Osteoblast (primary cell): ENCODE measurements around the gene USP54. TPM values are rescaled to one million over a fixed set of nuclear protein-coding genes. Genes with fewer than 3 reads are reported as not detected.

ENCODE experiments used
- DNase-seq: peaks from one replicate; pipeline ENCODE4 v3.0.0; 2011; ENCODE audit warnings: low spot score, mixed read lengths; ENCODE audit not compliant: insufficient read length; ENCODE audit errors: missing footprints
- H2AFZ ChIP-seq: 2 replicates; pipeline ENCODE4 v1.6.0; 2011; ENCODE audit warnings: mild to moderate bottlenecking, low read length
- H3K27ac ChIP-seq: 2 replicates; pipeline ENCODE4 v1.5.1; 2011; ENCODE audit warnings: mild to moderate bottlenecking, low read depth, low read length, moderate library complexity
- H3K27me3 ChIP-seq: 2 replicates; pipeline ENCODE4 v1.6.0; 2012; ENCODE audit warnings: mild to moderate bottlenecking, control low read depth, inconsistent platforms, low read length, moderate library complexity; ENCODE audit not compliant: insufficient read depth
- H3K36me3 ChIP-seq: 2 replicates; pipeline ENCODE4 v1.5.1; 2011; ENCODE audit warnings: mild to moderate bottlenecking, low read length, control low read depth, moderate library complexity; ENCODE audit not compliant: insufficient read depth
- H3K4me1 ChIP-seq: 2 replicates; pipeline ENCODE4 v1.5.1; 2011; ENCODE audit warnings: mild to moderate bottlenecking, low read length, control low read depth, moderate library complexity; ENCODE audit not compliant: insufficient read depth
- H3K4me2 ChIP-seq: 2 replicates; pipeline ENCODE4 v1.6.0; 2011; ENCODE audit warnings: mild to moderate bottlenecking, low read length; ENCODE audit not compliant: insufficient read depth
- H3K4me3 ChIP-seq: fragments of 200-600 bp; sonication (generic); 3 replicates; pipeline ENCODE4 v1.5.1; 2012; ENCODE audit warnings: mild to moderate bottlenecking, low read length, inconsistent platforms; ENCODE audit not compliant: insufficient read depth
- H3K79me2 ChIP-seq: 2 replicates; pipeline ENCODE4 v1.6.0; 2012; ENCODE audit warnings: mild to moderate bottlenecking, low read length, control low read depth, inconsistent platforms; ENCODE audit not compliant: insufficient read depth
- H3K9me3 ChIP-seq: 2 replicates; pipeline ENCODE4 v1.5.1; 2011; ENCODE audit warnings: low read depth, low read length, control low read depth
- H4K20me1 ChIP-seq: 2 replicates; pipeline ENCODE4 v1.6.0; 2012; ENCODE audit warnings: mild to moderate bottlenecking, low read length, control low read depth; ENCODE audit not compliant: insufficient read depth
- CTCF ChIP-seq: IDR thresholded peaks from 2 replicates; pipeline ENCODE4 v1.5.1; 2011; ENCODE audit warnings: mild to moderate bottlenecking, low read depth, low read length, moderate library complexity; ENCODE audit errors: extremely low read depth
- total RNA-seq: library from RNA; depleted of rRNA; stranded (reverse); fragments of >200 nt; gene quantifications from 2 replicates; pipeline ENCODE4 v1.2.3, GENCODE V29; 2012

The USP54 gene
- total RNA-seq, 1 donor = 25.0 TPM

GRCh38 chr10:73593110-73593509, 2.0 kb upstream of the USP54 start:
- Histone ChIP-seq H3K9me3 (no peaks in the 10 kb centered on the region), H3K4me3 (no peak overlapping the region), H3K79me2 (no peaks in the 10 kb centered on the region), H3K27ac (no peak overlapping the region), H3K27me3 (no peaks in the 10 kb centered on the region), H3K4me2 (no peak overlapping the region), H4K20me1 (no peaks in the 10 kb centered on the region), H3K4me1 (peaks cover 23% of the 10 kb centered on the region), H3K36me3 (no peaks in the 10 kb centered on the region), H2AFZ (no peak overlapping the region)
- no peak for TF ChIP-seq CTCF
- no peak for DNase-seq

GRCh38 chr10:73591935-73592699, 975 bp upstream of the USP54 start:
- Histone ChIP-seq H3K27ac (peak overlapping the region; percentile 59), H3K36me3 (no peaks in the 10 kb centered on the region), H2AFZ (peak overlapping the region; percentile 69), H3K4me3 (peak overlapping the region; percentile 48), H3K9me3 (no peaks in the 10 kb centered on the region), H4K20me1 (no peaks in the 10 kb centered on the region), H3K27me3 (no peaks in the 10 kb centered on the region), H3K4me2 (peak overlapping the region; percentile 61), H3K79me2 (no peaks in the 10 kb centered on the region), H3K4me1 (peaks cover 23% of the 10 kb centered on the region)
- TF ChIP-seq CTCF = no peak
- DNase-seq = peak; percentile 65

GRCh38 chr10:73589563-73590126, 1.5 kb downstream of the USP54 start:
- Histone ChIP-seq H3K79me2 (peaks cover 2% of the 10 kb centered on the region), H4K20me1 (no peaks in the 10 kb centered on the region), H3K27me3 (no peaks in the 10 kb centered on the region), H3K4me2 (no peak overlapping the region), H3K27ac (no peak overlapping the region), H3K4me3 (no peak overlapping the region), H3K4me1 (peaks cover 42% of the 10 kb centered on the region), H3K36me3 (no peaks in the 10 kb centered on the region), H2AFZ (no peak overlapping the region), H3K9me3 (peaks cover 3% of the 10 kb centered on the region)
- TF ChIP-seq CTCF = no peak
- DNase-seq = no peak

- Histone ChIP-seq H3K4me2 (no peak overlapping the region), H3K36me3 (no peaks in the 10 kb centered on the region), H2AFZ (no peak overlapping the region), H3K4me1 (peaks cover 42% of the 10 kb centered on the region), H3K27me3 (no peaks in the 10 kb centered on the region), H4K20me1 (no peaks in the 10 kb centered on the region), H3K79me2 (peaks cover 2% of the 10 kb centered on the region), H3K4me3 (no peak overlapping the region), H3K9me3 (peaks cover 3% of the 10 kb centered on the region), H3K27ac (no peak overlapping the region)
- TF ChIP-seq CTCF = no peak
- DNase-seq = no peak
Observed at GRCh38 chr10:73588656-73589055, 2.5 kb downstream of the USP54 start.
